OCI-M1 (cell line): ENCODE data around the gene RELL1.
A peak's percentile ranks its signal among the peaks of the same experiment; 100 is the strongest.

Experiments
- DNase-seq: peaks from one replicate; lab custom pipeline; 2025; lab: John Stamatoyannopoulos, UW

RELL1 gene, protein sequence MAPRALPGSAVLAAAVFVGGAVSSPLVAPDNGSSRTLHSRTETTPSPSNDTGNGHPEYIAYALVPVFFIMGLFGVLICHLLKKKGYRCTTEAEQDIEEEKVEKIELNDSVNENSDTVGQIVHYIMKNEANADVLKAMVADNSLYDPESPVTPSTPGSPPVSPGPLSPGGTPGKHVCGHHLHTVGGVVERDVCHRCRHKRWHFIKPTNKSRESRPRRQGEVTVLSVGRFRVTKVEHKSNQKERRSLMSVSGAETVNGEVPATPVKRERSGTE

GRCh38 chr4:37686373-37687193 lies at the start of gene RELL1:
Gene RELL1 (minus strand): TSS chr4:37686376. CDS start chr4:37686287, 89 bp downstream.
- DNase-seq: peak; percentile 99

- DNase-seq: no peak
These were observed 49.4 kb upstream of the RELL1 start for GRCh38 chr4:37735578-37735977.

DNA sequence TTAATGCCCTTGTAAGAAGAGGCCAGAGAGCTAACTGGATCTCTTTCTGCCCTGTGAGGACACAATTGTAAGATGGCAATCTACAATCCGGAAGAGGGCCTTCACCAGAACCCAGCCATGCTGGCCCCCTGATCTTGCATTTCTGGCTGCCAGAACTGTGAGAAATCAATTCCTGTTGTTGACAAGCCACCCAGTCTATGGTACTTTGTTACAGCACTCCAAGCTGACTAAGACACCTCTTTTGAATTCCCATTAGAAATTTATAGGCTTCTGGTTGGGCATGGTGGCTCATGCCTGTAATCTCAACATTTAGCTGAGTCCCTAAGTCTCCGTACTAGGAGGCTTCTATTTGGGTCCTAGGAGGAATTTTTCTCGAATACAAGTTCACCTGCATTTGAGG lies 48.8 kb upstream of the RELL1 start:
- no peak for DNase-seq

GRCh38 chr4:37733240-37733867 lies 47.2 kb upstream of the RELL1 start:
- no peak for DNase-seq

DNA sequence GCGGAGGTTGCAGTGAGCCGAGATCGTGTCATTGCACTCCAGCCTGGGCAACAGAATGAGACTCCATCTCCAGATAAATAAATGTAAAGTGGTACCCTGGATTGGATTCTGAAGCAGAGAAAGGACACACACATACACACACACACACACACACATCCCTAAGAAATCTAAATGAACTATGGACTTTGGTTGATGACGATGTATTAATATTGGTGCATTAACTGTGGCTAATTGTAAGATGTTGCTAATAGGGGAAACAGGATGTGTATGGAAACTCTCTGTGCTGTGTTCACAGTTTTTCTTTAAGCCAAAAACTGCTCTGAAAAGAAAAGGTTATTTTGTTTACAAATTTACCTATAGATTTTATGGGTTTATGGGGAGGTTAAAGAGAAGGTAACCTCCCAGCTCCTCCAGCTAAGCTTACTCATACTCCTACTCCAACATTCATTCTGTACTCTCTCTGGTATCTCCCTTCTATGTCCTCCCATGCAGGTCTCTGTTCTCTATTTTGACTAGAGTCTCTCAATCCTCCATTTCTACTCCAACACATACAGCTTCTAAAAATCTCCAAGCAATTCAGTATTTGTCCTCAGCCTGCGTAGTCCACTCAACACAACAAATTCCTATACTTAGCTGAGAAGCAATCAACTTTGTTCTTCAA lies 46.5 kb upstream of the RELL1 start:
- DNase-seq: no peak

DNA sequence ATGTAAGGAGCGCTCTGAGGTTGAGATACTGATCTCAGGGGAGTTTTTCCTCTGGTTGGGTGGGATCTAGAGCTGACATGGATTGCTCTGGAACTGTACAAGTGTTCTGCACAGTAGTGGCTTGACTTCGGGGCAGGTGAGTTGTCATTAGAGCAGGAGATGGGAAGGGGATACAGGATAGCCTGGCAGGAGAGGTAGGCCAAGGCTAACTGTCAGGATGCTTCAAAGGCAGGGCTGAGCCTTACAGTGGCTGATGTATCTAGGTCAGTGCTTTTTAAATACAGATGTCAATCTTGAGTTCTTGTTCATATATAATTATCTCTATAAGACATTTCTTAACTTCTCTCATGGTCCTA lies 43.5 kb upstream of the RELL1 start:
- DNase-seq: no peak

- no peak for DNase-seq
These were observed 41.9 kb upstream of the RELL1 start for GRCh38 chr4:37728064-37728463.

DNA sequence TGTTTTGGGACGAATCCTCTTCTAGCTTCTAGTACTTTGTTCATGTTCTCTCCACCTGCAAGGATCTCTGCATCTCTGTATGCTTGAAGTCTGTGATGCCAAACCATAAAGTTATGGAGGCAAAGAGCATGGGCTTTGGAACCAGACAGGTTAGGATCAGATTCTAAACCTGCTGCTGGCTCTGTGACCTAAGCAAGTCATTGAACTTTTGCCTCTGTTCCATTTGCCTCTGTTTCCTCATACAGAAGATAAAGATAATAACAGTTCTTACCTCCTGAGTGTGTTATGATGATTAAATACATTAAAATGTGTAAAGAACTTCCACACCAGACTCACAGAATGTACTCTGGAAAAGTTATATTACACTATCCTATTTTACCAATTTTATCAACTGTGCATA lies 41.5 kb upstream of the RELL1 start:
- no peak for DNase-seq

GRCh38 chr4:37726666-37727065 lies 40.5 kb upstream of the RELL1 start:
- no peak for DNase-seq

GRCh38 chr4:37725718-37726117 lies 39.5 kb upstream of the RELL1 start:
- no peak for DNase-seq

DNA sequence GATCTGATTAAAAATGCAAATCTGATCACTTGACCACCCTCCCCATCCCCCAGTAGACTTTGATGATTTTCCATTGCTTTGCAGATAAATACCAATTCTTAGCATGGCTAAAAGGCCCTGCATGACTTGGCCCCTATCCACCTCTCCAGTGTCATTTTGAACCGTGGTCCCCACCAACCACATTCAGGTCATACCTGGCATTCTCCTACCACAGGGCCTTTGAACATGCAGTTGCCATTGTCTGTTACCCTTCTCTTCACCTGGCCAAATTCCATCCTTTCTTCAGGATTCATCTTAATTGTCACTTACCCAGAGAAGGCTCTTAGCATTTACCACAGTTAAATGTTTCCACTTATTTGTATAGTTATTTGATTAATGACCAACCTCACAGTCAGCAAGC lies 36.9 kb upstream of the RELL1 start:
- no peak for DNase-seq

- no peak for DNase-seq
These were observed 35.9 kb upstream of the RELL1 start for GRCh38 chr4:37721995-37722638.

DNA sequence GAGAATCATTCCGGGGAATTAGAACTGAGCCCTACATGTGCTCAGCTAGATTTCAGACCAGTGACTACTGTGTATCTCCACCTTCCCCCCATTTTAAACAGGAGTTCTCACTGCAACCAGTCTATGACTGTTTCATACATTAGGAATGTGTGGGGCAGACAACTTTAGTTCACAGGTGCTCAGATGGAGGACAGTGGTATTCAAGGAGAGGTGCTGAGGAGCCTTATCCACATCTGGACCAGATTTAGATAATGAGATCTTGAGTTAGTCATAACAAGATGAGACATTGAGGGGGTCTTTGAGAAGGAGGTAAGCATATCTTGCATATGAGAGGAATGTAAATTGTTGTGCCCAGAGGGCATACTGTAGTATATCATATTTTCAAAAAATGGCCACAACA lies 32.8 kb upstream of the RELL1 start:
- no peak for DNase-seq

DNA sequence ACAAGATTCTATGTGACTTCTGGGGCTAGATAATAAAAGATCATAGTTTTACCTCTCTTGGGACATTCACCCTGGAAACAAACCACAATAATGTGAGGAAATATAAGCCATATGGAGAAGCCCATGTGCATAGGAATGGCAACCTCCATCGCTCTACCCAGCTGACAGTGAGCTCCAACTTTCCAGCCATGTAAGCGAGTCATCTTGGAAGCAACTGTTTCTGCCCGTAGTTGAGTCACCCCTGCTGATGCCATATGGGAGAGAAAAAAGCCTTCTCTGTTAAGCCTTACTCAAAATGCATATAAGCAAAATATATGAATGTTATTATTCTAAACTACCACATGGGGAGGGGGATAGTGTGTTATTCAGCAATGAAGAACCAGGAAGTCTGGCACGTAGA lies 31.4 kb upstream of the RELL1 start:
- no peak for DNase-seq

- peak; percentile 32 for DNase-seq
These were observed 29.8 kb upstream of the RELL1 start for GRCh38 chr4:37715889-37716402.

GRCh38 chr4:37710491-37710890 lies 24.3 kb upstream of the RELL1 start:
- no peak for DNase-seq

DNA sequence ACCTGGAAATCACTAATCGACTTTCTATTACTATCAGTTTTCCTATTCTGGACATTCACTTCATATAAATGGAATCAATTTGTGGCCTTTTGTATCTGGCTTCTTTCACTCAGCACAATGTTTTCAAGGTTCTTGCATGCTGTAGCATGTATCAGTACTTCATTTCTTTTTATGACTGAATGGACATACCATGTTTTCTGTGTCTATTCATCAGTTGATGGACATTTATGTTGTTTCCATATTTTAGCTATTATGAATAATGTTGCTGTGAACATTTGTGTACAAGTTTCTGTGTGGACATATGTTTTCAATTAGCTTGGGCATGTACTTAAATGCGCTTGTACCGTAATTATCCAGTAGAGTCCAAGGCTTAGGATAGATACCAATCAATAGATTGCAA lies 19.9 kb upstream of the RELL1 start:
- no peak for DNase-seq

DNA sequence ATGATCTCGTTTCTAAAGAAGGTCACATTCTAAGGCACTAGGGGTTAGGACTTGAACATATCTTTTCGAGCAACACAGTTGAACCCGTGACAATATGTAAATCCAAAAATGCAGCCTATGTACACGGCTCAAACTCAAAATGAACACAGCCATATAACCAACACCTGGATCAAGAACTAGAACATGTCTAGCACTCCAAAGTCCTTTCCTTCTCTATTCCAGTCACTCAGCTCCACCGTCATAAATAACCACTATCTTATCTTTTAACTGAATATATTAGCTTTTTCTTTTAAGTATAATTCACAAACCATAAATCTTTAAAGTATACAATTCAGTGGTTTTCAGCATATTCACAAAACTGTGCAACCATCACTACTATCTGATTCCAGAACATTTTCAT lies 19.4 kb upstream of the RELL1 start:
- no peak for DNase-seq

GRCh38 chr4:37699868-37700481 lies 13.8 kb upstream of the RELL1 start:
- DNase-seq: no peak

GRCh38 chr4:37697566-37697965 lies 11.4 kb upstream of the RELL1 start:
- DNase-seq: no peak

DNA sequence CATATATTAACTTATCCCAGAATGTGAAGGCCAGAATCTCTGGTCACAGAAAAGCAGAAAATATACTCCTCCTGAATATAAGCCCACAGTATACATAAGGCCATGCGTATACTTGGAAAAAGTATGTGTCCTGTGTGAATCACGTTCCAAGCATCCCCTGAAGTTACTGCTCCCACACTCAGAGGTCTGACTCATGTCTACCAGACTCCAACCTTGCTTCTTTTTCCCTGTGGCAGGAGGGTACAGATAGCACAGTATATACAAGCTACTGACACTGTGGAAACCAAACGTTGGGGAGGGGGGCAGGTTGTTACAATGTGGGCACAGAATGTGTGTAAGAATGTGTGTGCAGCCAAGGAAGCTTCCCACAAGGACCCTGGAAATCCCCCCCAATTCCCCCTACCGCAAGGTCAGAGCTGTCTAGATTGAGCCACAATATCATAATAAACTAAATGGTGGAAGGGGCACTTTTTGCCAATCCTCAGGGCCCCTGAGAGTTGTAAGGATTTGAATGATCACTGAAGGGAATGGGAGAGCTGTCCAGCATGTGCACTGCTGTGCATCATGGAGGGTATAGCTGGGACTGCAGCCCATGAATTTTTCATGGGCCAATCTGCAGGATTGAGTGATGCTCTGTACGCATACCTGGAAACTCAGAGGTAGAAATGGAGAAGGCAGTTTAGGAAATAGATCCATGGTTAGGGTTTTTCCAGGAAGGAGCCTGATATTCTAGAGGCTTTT lies 7.4 kb upstream of the RELL1 start:
- no peak for DNase-seq
